C4-2B (cell line): Measurements from ENCODE around the gene BAIAP3.

Source experiments
- ZFX ChIP-seq: fragments of 450-650 bp; IDR thresholded peaks from 2 replicates; pipeline ENCODE4 v1.6.1; 2017
- TF ChIP-seq, protein P1 (sequence below): fragments of 450-650 bp; conservative IDR thresholded peaks from 2 replicates; pipeline ENCODE4 v1.5.1; 2017; ENCODE audit warnings: mild to moderate bottlenecking

DNA sequence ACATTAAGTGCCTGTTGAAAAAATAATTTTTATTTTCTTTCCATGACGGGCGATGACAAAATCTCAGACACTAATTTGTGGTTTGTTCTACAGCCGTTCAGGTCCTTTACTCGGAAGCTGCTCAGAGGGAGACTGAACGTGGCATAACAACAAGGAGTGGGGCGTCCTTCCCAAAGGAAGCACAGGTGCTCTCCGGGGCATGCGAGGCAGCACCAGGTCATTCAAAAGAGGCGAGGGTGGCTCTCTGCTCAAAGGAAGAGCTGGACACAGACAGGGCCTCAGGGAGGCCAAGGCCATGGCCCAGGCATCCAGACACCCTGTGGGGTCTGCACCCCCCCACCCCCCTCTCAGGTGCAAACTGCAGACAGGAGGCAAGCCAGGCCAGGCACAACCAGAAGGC lies 64.9 kb downstream of the BAIAP3 start:
- TF ChIP-seq, protein P1, sequence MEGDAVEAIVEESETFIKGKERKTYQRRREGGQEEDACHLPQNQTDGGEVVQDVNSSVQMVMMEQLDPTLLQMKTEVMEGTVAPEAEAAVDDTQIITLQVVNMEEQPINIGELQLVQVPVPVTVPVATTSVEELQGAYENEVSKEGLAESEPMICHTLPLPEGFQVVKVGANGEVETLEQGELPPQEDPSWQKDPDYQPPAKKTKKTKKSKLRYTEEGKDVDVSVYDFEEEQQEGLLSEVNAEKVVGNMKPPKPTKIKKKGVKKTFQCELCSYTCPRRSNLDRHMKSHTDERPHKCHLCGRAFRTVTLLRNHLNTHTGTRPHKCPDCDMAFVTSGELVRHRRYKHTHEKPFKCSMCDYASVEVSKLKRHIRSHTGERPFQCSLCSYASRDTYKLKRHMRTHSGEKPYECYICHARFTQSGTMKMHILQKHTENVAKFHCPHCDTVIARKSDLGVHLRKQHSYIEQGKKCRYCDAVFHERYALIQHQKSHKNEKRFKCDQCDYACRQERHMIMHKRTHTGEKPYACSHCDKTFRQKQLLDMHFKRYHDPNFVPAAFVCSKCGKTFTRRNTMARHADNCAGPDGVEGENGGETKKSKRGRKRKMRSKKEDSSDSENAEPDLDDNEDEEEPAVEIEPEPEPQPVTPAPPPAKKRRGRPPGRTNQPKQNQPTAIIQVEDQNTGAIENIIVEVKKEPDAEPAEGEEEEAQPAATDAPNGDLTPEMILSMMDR = no peak
- TF ChIP-seq ZFX = no peak
